Psoas muscle (tissue), 8 donors: Measurements from ENCODE around the gene CAPS. TPM values are rescaled to one million over a fixed set of nuclear protein-coding genes. Genes with fewer than 3 reads are reported as not detected.

Source experiments
- ATAC-seq, 4 donors: fragments of 200-7000 bp; cut with Tn5 transposase; one replicate each; pipeline ENCODE4 v1.9.1; 2020; ENCODE audit warnings: moderate library complexity in 3 of 4, mild to moderate bottlenecking in 2 of 4
- DNase-seq, 2 donors: peaks; one replicate each; pipeline ENCODE4 v3.0.0-alpha.2; 2020
- H3K27ac ChIP-seq: fragments of 200-600 bp; one replicate; pipeline ENCODE4 v1.8.0; 2022
- H3K27me3 ChIP-seq, 3 donors: fragments of 200-600 bp in 1 of 3; one replicate each; pipeline versions ENCODE4 v1.6.1 to v1.8.0; 2013 to 2022; ENCODE audit warnings: low read length in 2 of 3, mild to moderate bottlenecking in 2 of 3, moderate library complexity in 1 of 3; ENCODE audit not compliant: insufficient read depth in 3 of 3
- H3K36me3 ChIP-seq, 2 donors: fragments of 200-600 bp in 1 of 2; one replicate each; pipeline versions ENCODE4 v1.6.1 to v1.8.0; 2013 to 2022; ENCODE audit warnings: low read depth in 1 of 2, mild to moderate bottlenecking in 1 of 2, moderate library complexity in 1 of 2; ENCODE audit not compliant: insufficient read depth in 1 of 2
- H3K4me1 ChIP-seq: fragments of 200-600 bp; one replicate; pipeline ENCODE4 v1.8.0; 2022
- H3K4me3 ChIP-seq: fragments of 200-600 bp; one replicate; pipeline ENCODE4 v1.8.0; 2022; ENCODE audit warnings: mild to moderate bottlenecking
- H3K9me3 ChIP-seq: fragments of 200-600 bp; one replicate; pipeline ENCODE4 v1.8.0; 2022
- WGBS, 3 donors: extraction: QIAGEN DNeasy Blood & Tissue Kit; methylation state at CpG; one replicate each; pipeline versions ENCODE4 v1.1.6 to v1.1.7; 2013; 5-methylcytosine and 5-hydroxymethylcytosine counted together
- intact Hi-C, 2 donors: fragments of 100-400 bp; cut with DNase I; formaldehyde crosslinking; loops; one replicate each; pipeline versions ENCODE4 v1.11.0 to v1.14.2; 2022
- long read RNA-seq, 2 donors: library from polyadenylated mRNA; unstranded; transcript quantifications; one replicate each; pipeline ENCODE4 v2.0.0, GENCODE V29; 2021
- polyA plus RNA-seq, 3 donors: library from polyadenylated mRNA; stranded (reverse); fragments of 200-250 nt; gene quantifications; one replicate each; pipeline ENCODE4 v1.2.3, GENCODE V29; 2013
- total RNA-seq, 4 donors: library from RNA; stranded (reverse); fragmentation: NEBNext Ultra II Directional in 2 of 4; extraction: Animal tissue kit (Norgen Biotek cat#: 25700) in 2 of 4; gene quantifications; one replicate each; pipeline versions ENCODE4 v1.2.1 to v1.2.4, GENCODE V29; 2021 to 2023
- TF ChIP-seq, protein P1 (sequence below): fragments of 200-600 bp; IDR thresholded peaks from one replicate; pipeline ENCODE4 v1.8.0; 2022; ENCODE audit warnings: antibody characterized with exemption
- donor health status: healthy with polysubstance abuse.
- donor health status: DM: no; HTN: no; CAD: no; lungs with moderate emphysema.
- donor health status: Bipolar disorder and iron deficiency.
- donor health status: healthy.
- donor health status: DM: yes; HTN: yes; CAD: no.
- donor health status: DM: no; HTN: no; CAD: no.
- donor health status: DM: no; HTN: no; CAD: no.
- donor health status: DM: yes; HTN: yes; CAD: no.

Gene CAPS
- total RNA-seq (1 to 10 TPM; 1.3 to 2.9 (median 1.5) TPM), polyA plus RNA-seq (1 to 10 TPM; 1.2 to 1.7 (median 1.5) TPM)
- long read RNA-seq, donor 1: 0 reads
- long read RNA-seq, donor 2, partial matches to known transcripts: 1 of 2 reads
- long read RNA-seq, donor 2, other reads (novel, unspliced or antisense): 0 of 2 reads

DNA sequence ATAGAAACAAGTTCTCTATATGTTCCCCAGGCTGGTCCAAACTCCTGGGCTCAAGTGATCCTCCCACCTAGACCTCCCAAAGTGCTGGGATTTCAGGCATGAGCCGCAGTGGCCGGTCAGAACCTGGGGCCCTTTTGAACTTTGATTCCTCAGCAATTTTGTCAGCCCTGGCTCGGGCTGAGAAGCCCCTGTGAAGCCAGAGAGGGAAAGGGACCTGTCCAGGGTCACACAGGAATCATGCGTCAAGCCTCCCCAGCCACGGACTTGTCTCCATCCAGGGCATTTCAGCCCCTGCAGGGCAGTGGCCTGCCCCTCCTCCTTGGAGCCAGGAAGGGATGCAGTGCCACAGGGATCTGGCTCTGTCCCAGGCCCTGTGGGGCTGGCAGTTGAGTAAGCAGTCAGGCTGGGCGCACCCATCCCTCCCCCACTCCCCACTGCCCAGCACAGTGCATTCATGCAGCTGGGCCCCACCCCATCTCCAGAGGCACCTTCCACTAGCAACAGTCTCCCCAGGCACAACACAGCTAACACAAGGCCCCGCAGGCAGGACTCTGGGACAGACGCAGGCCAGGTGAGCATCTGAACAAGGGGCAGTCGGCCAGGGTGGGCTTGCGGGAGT is at the start of gene CAPS:
TSS of gene CAPS (plus strand) at position 516 of the 619 bp plus-strand sequence. CDS start 153 bp downstream, outside the sequence.
- Histone ChIP-seq H3K36me3 (peaks cover 2 to 58% of the 10 kb centered on the region in 2 donors), H3K9me3 (no peaks in the 10 kb centered on the region), H3K4me3 (no peak within 1 kb of the TSS), H3K4me1 (no peaks in the 10 kb centered on the region), H3K27ac (no peak within 1 kb of the TSS), H3K27me3 (no peaks in the 10 kb centered on the region)
- DNase-seq: peak in 1 of 2 donors; percentile 56
- TF ChIP-seq, protein P1, sequence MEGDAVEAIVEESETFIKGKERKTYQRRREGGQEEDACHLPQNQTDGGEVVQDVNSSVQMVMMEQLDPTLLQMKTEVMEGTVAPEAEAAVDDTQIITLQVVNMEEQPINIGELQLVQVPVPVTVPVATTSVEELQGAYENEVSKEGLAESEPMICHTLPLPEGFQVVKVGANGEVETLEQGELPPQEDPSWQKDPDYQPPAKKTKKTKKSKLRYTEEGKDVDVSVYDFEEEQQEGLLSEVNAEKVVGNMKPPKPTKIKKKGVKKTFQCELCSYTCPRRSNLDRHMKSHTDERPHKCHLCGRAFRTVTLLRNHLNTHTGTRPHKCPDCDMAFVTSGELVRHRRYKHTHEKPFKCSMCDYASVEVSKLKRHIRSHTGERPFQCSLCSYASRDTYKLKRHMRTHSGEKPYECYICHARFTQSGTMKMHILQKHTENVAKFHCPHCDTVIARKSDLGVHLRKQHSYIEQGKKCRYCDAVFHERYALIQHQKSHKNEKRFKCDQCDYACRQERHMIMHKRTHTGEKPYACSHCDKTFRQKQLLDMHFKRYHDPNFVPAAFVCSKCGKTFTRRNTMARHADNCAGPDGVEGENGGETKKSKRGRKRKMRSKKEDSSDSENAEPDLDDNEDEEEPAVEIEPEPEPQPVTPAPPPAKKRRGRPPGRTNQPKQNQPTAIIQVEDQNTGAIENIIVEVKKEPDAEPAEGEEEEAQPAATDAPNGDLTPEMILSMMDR: no peak
- intact Hi-C loops: no loop called here
- WGBS, 3 donors: 77 to 89% (median 87%) methylated on average over 10 of the region's 10 CpGs
- ATAC-seq: peak in 3 of 4 donors; percentile 32 to 38 (median 33)

GRCh38 chr19:5864725-5865486 is 49.1 kb upstream of the CAPS start:
- Histone ChIP-seq H3K27ac (no peak overlapping the region), H3K4me3 (no peak overlapping the region), H3K36me3 (no peaks in the 10 kb centered on the region), H3K27me3 (peaks cover 0 to 7% (median 7%) of the 10 kb centered on the region in 3 donors), H3K4me1 (no peaks in the 10 kb centered on the region), H3K9me3 (no peaks in the 10 kb centered on the region)
- TF ChIP-seq, protein P1: no peak
- DNase-seq (no peak), ATAC-seq (no peak)
- 71 to 75% (median 73%) methylated on average over 12 to 14 of the region's 14 CpGs for whole genome bisulfite sequencing, 3 donors
- intact Hi-C loops: no loop called here

DNA sequence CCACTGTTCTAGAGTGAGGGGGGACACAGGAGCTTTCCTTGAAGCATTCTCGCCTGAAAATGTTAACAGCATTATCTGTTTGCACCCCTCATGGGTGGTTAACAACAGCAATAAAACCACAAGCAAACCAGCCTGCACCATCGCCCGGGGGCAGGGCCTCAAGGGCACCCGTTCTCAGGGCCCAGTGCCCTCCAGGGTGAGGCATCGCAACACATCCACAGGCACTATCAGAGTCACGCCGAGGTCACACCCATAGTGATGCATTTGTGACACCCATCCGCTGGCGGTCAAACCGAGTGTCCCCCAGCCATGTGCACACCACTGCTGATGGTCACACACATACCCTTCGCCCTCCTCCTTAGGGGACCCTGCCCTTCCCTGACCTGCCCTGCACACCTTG is 48.3 kb upstream of the CAPS start:
- TF ChIP-seq, protein P1: no peak
- no peak overlapping the region for H3K4me3 ChIP-seq

DNA sequence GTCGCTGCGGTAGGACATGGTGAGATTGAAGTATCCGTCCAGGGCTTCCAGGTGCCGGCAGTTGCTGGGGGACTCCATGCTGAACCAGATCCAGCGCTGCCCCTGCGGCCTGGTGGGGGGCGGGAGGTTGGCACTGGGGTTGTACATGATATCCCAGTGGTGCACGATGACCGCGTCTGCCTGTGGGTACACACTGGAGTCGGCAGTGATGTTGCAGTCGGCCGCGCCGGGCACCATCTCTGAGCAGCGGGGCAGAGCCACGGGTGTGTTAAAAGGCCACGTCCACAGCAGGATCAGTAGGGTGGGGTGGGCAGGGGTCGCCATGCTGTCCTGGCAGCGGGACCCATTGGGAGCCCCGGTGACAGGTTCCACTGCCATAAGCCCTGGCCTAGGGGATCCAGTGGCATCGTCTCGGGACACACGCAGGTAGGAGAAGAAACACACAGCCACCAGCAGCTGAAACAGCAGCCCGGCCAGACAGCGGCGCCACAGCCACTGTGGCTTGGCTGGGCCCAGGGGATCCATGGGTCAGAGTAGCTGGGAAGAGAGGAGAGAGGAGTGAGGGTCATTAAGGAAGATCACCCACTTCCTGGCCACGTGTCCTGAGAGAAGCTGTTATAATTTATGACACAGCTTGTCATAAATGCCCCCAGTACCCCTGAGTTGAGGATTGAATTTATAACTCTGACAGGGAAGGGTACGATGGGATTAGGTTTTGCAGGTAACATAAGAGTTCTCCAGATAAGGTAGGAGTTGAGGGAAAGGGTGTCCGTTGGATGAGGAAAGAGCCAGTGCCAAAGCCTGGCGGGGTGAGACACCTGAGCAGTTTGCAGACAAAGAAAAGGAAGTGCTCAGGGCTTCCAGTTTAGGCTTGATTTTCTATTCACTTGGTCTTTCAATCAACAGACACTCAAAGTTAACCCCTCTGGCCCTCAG is 46.6 kb upstream of the CAPS start:
- DNase-seq (no peak), ATAC-seq (no peak)
- H3K36me3 ChIP-seq: no peaks in the 10 kb centered on the region
- TF ChIP-seq, protein P1: no peak
- H3K27me3 ChIP-seq: peaks cover 0 to 7% (median 4%) of the 10 kb centered on the region in 3 donors
- no peak overlapping the region for H3K27ac ChIP-seq
- no peaks in the 10 kb centered on the region for H3K9me3 ChIP-seq
- 76 to 80% (median 78%) methylated on average over 26 to 31 of the region's 31 CpGs for WGBS, 3 donors
- intact Hi-C loops: no loop called here
- H3K4me1 ChIP-seq: no peaks in the 10 kb centered on the region
- H3K4me3 ChIP-seq: no peak overlapping the region

More for the DNA sequence above, 48.3 kb upstream of the CAPS start:
- intact Hi-C loops: no loop called here
- H3K4me1 ChIP-seq: no peaks in the 10 kb centered on the region
- WGBS, 3 donors: 72 to 83% (median 75%) methylated on average over 10 to 11 of the region's 11 CpGs
- DNase-seq (no peak), ATAC-seq (no peak)
- no peaks in the 10 kb centered on the region for H3K9me3 ChIP-seq
- H3K27ac ChIP-seq: no peak overlapping the region
- H3K36me3 ChIP-seq: no peaks in the 10 kb centered on the region
- H3K27me3 ChIP-seq: peaks cover 0 to 7% (median 4%) of the 10 kb centered on the region in 3 donors
